ENCODE results near the gene ESYT2.
"Not testable (repeated sequence)": the region's sequence is repeated elsewhere in the genome, so short reads cannot be mapped to it uniquely, and the experiment has no call there.

The ESYT2 gene

GRCh38 chr7:158856883-158857668, 27.8 kb upstream of the ESYT2 start:
- no peak for DNase-seq (ENCODE audit: low read depth)

GRCh38 chr7:158854681-158855081, 25.4 kb upstream of the ESYT2 start:
- no peak for DNase-seq (ENCODE audit: low read depth)

DNA sequence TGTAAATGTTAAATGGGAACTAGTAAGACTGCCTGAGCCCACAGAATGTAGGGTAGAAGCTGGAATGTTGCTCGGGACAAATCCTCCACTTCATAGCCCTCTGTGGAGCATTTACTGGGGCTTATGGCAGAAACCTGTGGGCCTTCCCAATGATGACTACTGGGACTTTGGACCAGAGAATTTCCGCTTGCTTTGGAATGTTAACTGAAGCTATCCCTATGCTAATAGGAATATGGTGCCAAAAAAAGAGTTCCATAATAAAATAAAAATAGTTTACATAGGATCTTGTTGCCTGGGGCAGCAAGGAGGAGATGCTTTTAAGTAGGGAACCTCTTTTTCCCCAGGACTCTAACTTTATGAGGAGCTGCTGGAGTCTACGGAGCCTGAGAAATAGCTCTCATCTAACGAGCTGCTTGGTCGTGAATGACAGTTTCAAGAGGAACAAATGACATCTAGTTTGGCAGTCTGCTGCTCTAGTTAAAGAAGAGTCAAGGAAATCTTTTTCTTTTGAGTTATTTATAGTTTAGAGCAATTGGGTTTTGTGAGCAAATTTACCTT, 21.3 kb upstream of the ESYT2 start:
- no peak for DNase-seq (ENCODE audit: low read depth)

- DNase-seq (ENCODE audit: low read depth), result no peak
Measured at GRCh38 chr7:158849768-158850544, 20.6 kb upstream of the ESYT2 start.

DNA sequence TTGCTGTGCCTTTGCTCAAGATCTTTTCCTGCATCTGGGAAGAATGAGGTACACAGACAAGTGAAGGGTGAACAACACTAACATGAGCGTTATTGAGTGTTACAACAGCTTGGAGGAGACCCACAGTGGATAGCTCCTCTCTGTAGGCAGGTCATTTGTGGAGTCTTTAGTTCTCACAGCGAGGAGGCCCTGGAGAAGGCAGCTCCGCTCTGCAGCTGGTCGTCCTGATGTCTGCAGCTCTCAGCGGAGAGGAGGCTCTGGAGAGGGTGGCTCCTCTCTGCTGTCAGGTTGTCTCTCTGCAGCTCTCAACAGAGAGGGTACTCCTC, 20.1 kb upstream of the ESYT2 start:
- no peak for DNase-seq (ENCODE audit: low read depth)

DNA sequence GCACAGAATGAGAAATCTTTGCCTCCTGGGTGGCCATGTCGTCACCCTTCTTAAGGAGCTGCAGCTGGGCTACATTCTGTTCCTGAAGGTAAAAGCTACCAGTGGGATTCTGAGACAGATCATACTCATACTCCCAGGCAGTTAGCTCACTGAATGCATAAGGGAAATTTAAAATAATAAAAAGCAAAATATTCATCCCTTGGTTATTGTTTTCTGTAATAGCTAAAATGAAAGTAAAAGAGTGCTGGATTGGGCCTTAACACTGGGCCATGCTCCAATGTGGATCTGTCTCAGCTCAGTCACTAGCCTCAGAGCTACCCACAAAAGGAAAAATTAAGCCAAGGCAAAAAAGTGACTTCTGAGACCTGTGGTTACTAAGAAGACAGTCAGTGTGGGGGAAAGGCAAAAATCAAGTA, 18.1 kb upstream of the ESYT2 start:
- no peak for DNase-seq (ENCODE audit: low read depth)

- no peak for DNase-seq (ENCODE audit: low read depth)
Measured at GRCh38 chr7:158846304-158846703, 17.0 kb upstream of the ESYT2 start.

DNA sequence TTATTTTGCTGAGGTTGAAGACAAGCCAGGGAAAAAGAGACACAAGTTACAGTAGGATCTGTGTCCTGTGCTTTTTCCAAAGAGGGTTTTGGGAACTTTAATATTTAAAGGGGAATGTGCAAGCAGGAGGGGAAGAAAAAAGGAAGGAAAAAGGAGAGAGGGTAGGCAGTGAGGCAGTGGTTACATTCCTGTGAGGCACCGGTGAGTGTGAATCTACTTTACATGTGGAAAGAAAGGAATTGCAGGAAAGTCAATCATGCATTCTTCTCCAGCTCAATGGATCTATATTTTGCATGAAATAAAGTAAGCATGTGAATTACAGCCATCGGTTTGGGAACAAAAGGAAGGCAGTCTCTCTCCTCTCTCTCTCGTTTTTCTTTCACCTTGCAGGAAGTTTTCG, 14.5 kb upstream of the ESYT2 start:
- no peak for DNase-seq (ENCODE audit: low read depth)

GRCh38 chr7:158842486-158842885, 13.2 kb upstream of the ESYT2 start:
- no peak for DNase-seq (ENCODE audit: low read depth)

- DNase-seq (ENCODE audit: low read depth), result no peak
Measured at GRCh38 chr7:158840604-158841003, 11.3 kb upstream of the ESYT2 start.

- not testable (repeated sequence) for DNase-seq (ENCODE audit: low read depth)
Measured at GRCh38 chr7:158839177-158839576, 9.9 kb upstream of the ESYT2 start.

DNA sequence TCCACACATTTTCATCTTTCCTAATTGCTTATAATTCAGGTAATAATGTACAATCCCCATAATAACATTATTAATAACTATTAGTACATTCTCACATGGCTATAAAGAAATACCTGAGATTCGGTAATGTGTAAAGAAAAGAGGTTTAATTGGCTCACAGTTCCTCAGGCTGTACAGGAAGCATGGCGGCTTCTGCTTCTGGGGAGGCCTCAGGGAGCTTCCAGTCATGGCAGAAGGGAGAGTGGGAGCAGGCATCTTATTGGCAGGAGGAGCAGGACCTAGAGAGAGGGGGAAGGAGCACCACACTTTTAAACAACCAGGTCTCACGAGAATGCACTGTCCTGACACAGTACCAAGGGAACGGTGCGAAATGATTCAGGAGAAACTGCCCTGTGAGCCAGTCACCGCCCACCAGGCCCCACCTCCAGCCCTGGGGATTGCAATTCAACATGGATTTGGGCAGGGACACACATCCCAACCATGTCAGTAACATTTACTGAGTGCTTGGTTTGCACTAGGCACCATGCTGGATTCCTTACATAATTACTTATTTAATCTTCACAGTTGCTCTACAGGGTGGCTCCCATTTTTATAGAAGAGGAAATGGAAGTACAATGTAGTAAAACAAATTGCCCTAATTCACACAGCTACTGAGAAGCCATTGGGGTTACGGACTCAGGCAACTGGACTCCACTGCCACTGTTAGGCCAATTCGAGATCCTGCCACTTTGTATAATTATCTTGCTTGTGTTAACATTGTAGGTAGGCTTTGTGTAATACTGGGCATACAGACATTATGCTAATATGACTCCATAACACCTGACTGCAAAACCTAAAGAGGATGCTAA, 8.7 kb upstream of the ESYT2 start:
- DNase-seq (ENCODE audit: low read depth), result no peak

GRCh38 chr7:158836692-158837091, 7.4 kb upstream of the ESYT2 start:
- no peak for DNase-seq (ENCODE audit: low read depth)

GRCh38 chr7:158834878-158835784, 5.8 kb upstream of the ESYT2 start:
- DNase-seq (ENCODE audit: low read depth), result no peak

- no peak for DNase-seq (ENCODE audit: low read depth)
Measured at GRCh38 chr7:158832994-158833393, 3.7 kb upstream of the ESYT2 start.

DNA sequence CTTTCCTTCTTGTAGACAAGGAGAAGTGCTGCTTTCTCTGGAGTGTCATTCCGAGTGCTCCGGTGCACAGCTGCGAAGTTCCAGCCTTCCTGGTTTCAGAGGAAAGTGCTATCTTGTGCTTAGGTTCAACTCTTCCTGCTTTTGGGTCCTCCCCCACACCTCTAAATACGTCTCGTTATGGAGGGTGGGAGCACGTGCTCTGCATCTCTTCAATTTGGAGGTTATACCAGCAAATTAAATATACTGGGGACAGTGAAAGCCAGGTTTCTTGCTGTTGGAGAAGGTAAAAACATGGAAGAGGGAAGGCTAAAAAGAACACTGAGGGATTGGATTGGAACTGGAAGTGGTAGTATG, 2.4 kb upstream of the ESYT2 start:
- no peak for DNase-seq (ENCODE audit: low read depth)

- no peak for DNase-seq (ENCODE audit: low read depth)
Measured at GRCh38 chr7:158830211-158830723, 958 bp upstream of the ESYT2 start.

GRCh38 chr7:158829021-158829341, 328 bp downstream of the ESYT2 start:
- no peak for DNase-seq (ENCODE audit: low read depth)

DNA sequence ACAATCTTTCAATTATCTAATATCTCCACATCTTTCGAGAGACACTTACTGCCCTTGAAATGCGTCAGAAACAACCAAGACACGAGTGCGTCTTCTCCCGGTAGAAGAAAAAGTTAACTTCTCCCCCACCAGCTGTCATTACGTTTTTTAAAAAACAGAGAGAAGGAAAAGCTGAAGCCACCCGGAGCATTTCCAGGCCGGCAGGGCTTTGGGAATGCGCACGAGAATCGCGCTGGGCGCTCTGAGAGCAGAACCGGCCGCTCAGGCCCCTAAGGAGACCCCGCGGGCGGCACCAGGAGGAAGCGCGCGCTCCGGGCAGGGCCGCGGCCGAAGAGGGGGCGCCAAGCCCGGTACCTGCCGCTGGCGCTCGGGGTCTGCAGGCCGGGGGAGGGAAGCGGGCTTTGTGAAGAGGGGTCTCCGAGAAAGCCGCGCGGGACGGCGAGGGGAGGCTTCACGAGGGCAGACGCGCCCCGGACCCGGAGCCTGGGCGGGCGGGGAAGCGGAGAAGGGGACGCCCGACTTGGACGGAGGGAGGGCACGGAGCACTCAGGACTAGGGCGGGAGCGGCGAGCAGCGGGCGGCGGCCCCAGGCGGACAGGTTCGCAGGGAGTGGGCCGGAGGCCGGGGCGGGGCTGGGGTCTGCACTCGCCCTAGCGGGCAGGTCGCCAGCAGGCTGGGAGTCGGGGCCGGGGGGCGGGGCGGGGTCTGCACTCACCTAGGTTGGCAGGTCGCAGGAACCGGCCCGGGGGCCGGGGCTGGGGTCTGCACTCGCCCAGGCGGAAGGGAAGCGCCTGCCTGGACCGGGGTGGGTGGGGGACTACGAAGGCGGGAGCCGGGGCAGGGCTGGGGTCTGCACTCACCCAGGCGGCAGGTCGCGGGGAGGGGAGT, 932 bp downstream of the ESYT2 start:
- no peak for DNase-seq (ENCODE audit: low read depth)

DNA sequence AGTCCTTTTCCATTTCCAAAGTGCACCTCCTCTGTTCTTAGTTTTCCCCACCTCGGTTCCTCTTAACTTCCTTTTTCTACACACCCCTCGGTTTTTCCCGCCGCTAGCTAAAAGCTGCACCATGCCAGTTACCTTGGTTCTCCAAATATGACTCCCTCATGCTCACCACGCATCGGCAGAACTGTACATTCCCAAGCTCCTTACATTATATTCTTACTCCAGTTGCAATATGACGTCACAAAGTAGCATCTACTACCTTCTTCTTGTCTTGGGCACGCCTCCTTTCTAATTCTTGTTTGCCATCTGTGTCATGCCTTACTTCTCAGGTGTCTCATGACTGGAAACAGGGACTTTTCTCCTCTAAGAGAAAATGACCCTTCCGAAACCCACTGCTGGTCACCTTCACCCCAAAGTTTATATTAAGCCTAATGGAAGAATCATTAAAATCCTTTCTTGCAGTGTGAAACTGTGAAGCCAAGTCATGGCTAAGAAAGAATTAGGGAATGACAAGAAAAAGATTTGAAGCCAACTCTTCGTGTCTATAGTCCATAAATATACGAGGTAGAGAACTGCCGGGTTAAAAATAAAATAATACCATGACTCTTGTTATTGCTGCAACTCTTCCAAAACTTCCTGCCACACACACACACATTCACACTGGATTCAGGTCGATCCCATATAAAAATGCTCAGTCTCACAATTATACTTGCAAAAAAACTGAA, 1.7 kb downstream of the ESYT2 start:
- DNase-seq (ENCODE audit: low read depth), result no peak
